AG04449 (cell line): ENCODE data around the gene RNF4.

Source experiments
- CTCF ChIA-PET: fragments of 350-600 bp; formaldehyde crosslinking; extraction: SDS; loops from one replicate; lab custom pipeline; 2021; ENCODE audit warnings: antibody characterized with exemption; lab: Yijun Ruan, JAX
- POLR2A ChIA-PET: fragments of 400-600, 350-600 bp; formaldehyde crosslinking; extraction: SDS; loops from one replicate; lab custom pipeline; 2020; ENCODE audit warnings: antibody characterized with exemption, inconsistent platforms; lab: Yijun Ruan, JAX
- DNase-seq: peaks from one replicate; pipeline ENCODE4 v3.0.0-alpha.2; 2010; ENCODE audit warnings: low read depth, low spot score
- H3K4me3 ChIP-seq: 2 replicates; pipeline ENCODE4 v1.5.1; 2011; ENCODE audit warnings: low read depth, mild to moderate bottlenecking, control low read depth, low read length
- TF ChIP-seq, protein P1 (sequence below): IDR thresholded peaks from one replicate; pipeline ENCODE4 v1.5.1; 2011; ENCODE audit warnings: mild to moderate bottlenecking, moderate library complexity, low read length, control low read depth, inconsistent platforms; ENCODE audit not compliant: insufficient read depth; ENCODE audit errors: missing control alignments

Gene RNF4, protein sequence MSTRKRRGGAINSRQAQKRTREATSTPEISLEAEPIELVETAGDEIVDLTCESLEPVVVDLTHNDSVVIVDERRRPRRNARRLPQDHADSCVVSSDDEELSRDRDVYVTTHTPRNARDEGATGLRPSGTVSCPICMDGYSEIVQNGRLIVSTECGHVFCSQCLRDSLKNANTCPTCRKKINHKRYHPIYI

DNA sequence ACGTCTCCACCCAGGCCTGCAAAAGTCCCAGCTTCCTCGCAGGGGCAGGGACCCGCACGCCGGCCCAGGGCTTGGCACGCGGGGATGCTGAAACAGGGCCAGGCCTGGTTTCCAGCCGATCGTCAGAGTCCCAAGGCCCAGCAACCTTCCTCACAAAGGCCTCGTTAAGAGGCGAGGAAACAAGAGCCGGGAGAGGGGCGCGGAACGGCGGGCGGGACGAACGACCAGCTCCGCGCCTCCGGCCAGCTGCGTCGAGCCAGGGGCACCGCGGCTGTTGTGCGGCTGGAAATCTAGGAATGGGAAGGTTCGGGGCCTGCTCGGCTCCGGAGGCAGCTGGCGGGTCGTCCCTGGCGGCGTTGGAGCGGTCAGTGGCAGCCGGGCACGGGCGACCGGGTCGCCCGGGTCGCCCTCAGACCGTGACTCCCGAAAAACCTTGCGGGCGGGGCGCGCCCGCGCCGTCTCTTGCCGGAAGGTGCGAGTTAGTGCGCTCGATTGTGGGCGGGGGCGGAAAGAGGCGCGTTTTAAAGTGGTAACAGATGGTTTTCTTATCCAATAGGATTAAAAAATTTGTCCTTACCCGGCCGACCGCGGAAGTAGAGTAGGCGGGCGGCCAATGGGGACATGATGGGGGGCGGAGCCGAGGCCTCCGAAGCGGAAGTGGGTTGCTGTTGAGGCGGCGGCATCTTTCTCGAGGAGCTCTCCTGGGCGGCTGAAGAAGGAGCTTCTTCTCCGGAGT is at the start of gene RNF4:
Gene RNF4, plus strand, starts transcription at position 651 of the 736 bp plus-strand sequence. CDS start 21,388 bp downstream, outside the sequence.
- DNase-seq: peak; percentile 81
- ChIA-PET POLR2A (interaction anchor here (0.6 to 2.2 kb wide), 7 partner anchors 16 to 206 kb away, joined by 3 to 6 read pairs (median 5); partner anchors contain the start of gene MXD4), CTCF (interaction anchor here (1.1 to 2.1 kb wide), 5 partner anchors 9 to 252 kb away, joined by 3 to 10 read pairs (median 3); no protein-coding TSS in a partner anchor)
- H3K4me3 ChIP-seq: peak within 1 kb of the TSS; percentile 92
- TF ChIP-seq, protein P1, sequence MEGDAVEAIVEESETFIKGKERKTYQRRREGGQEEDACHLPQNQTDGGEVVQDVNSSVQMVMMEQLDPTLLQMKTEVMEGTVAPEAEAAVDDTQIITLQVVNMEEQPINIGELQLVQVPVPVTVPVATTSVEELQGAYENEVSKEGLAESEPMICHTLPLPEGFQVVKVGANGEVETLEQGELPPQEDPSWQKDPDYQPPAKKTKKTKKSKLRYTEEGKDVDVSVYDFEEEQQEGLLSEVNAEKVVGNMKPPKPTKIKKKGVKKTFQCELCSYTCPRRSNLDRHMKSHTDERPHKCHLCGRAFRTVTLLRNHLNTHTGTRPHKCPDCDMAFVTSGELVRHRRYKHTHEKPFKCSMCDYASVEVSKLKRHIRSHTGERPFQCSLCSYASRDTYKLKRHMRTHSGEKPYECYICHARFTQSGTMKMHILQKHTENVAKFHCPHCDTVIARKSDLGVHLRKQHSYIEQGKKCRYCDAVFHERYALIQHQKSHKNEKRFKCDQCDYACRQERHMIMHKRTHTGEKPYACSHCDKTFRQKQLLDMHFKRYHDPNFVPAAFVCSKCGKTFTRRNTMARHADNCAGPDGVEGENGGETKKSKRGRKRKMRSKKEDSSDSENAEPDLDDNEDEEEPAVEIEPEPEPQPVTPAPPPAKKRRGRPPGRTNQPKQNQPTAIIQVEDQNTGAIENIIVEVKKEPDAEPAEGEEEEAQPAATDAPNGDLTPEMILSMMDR: no peak

DNA sequence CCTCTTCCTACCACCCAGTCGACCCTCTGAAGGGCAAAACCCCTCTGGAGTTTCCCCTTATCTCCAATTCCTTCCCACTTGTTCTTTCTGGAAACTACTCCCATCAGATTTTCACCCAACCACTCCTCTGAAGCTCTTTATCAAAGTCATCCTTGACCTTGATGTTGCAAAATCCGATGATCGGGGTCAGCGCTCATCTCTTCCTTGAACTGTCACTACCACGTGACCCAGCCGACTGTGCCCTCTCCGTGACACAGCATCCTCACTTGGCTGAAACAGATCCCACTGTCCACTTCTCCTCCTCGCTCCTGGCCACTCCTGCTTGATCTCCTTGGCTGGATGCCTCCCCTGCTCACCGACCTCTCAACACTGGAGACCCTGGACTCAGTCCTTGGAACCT is 49.1 kb upstream of the RNF4 start:
- CTCF ChIA-PET: interaction anchor here (1.2 kb wide), 1 partner anchor 17 kb away, joined by 3 read pairs; no protein-coding TSS in a partner anchor
- TF ChIP-seq, protein P1: no peak
- H3K4me3 ChIP-seq: no peak overlapping the region
- no peak for DNase-seq
- POLR2A ChIA-PET: no interaction called here

DNA sequence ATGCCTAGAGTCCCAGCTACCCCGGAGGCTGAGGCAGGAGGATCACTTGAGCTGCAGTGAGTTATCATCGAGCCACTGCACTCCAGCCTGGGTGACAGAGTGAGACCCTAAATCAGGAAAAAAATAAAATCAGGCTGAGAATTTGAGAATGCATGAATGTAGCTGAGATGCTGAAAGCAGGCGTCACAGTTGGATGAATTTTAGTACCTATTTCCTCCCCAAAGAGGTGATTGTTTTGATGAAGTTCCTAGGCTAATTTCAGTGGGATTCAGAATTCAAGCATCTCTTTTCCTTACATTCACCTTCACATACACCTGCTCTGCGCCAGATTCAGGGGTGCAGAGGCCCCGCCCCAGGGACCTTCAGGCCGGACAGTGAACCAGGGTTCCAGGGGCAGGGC is 47.0 kb upstream of the RNF4 start:
- no peak for DNase-seq
- H3K4me3 ChIP-seq: no peak overlapping the region
- ChIA-PET CTCF (interaction anchor here (0.6 to 1.6 kb wide), 4 partner anchors 10 to 502 kb away, joined by 3 to 4 read pairs (median 3); no protein-coding TSS in a partner anchor), POLR2A (interaction anchor here (0.7 kb wide), 1 partner anchor 198 kb away, joined by 4 read pairs; no protein-coding TSS in a partner anchor)
- TF ChIP-seq, protein P1: no peak

DNA sequence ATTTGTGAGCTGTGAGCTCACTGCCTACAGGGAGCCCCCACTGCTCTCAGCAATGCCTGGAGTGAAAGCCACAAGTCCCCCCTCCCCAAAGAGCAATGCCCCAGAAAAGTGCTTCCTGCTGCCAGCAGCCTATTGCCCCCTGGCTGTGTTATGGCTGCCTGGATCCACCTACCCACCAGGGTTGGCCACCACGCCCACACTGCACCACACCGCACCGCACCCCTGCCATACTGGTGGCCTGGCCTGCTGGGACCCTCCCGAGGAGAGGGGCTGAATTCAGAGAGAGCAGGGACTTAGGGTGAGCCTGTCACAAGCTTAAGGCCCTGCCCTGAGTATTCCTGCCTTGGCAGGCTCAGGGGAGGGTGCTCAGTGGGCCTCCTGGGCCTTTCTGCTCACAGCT is 45.8 kb upstream of the RNF4 start:
- TF ChIP-seq, protein P1: no peak
- CTCF ChIA-PET: no interaction called here
- DNase-seq: no peak
- H3K4me3 ChIP-seq: no peak overlapping the region
- POLR2A ChIA-PET: interaction anchor here (0.5 kb wide), 1 partner anchor 190 kb away, joined by 3 read pairs; no protein-coding TSS in a partner anchor

DNA sequence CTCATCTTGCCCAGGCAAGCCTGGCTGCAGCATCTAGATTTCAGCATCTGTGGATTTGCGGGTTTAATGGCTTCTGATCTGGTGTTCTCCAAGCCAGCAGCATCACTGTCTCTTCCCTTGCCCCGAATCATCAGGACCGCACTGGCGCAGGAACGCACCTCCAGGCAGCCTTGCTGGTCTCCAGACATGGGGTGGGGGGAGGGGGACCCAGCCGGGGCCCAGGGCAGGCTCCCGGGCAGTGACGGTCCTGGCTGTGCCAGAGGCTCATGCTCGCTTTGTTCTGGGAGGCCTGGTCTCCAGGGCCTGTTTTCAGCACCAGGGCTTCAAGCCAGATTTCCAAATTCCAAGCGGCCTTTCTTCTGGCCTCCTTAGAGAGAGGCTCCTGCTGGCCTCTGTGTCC is 45.2 kb upstream of the RNF4 start:
- ChIA-PET CTCF (no interaction called here), POLR2A (no interaction called here)
- no peak for DNase-seq
- TF ChIP-seq, protein P1: no peak
- no peak overlapping the region for H3K4me3 ChIP-seq

DNA sequence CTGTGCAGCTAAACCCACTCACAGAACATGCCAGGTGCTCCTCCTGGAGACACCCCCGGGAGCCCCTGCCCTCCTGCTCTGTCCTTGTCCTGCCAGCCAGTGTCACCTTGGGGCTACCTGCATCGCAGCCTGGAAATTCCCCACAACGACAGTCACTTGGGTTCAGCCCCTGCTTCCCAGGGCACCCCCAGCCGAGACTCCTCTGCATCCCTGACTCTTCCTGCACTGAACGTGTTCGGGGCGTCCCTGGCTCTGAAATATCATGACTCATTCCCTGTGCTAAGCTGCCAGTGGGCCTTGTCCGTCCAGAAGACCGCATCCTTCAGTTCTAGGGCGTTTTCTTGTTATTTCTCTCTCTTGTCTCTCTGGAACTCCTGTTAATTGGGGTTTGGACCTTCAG is 44.3 kb upstream of the RNF4 start:
- ChIA-PET CTCF (interaction anchor here (1.0 to 2.0 kb wide), 3 partner anchors 11 to 205 kb away, joined by 3 to 7 read pairs (median 3); no protein-coding TSS in a partner anchor), POLR2A (no interaction called here)
- no peak for DNase-seq
- H3K4me3 ChIP-seq: no peak overlapping the region
- TF ChIP-seq, protein P1: no peak
